ENCODE measurements around the gene FBXW5. TPM values are rescaled to one million over a fixed set of nuclear protein-coding genes. Genes with fewer than 3 reads are reported as not detected.
A peak's percentile ranks its signal among the peaks of the same experiment; 100 is the strongest.

FBXW5 gene
- total RNA-seq (2011; cell fraction: chromatin; rRNA removed; ENCODE audit: low replicate concordance): 30.2 and 159 TPM in 2 replicates
- total RNA-seq (2011; cell fraction: nucleolus; rRNA removed): 182 and 203 TPM in 2 replicates
- 58.6 and 70.2 TPM in 2 replicates for total RNA-seq (2011; cell fraction: nucleoplasm; rRNA removed)
- total RNA-seq (2014; rRNA removed): 128 and 144 TPM in 2 replicates
- total RNA-seq (2014; rRNA removed; fragmentation: Illumina TruSeq; extraction: Trizol): 3.2 and 6.1 TPM in 2 replicates
- total RNA-seq (2015; rRNA removed; fragmentation: Illumina TruSeq; extraction: Trizol): 37.0 and 40.6 TPM in 2 replicates
- total RNA-seq (2021): 99.7 and 103 TPM in 2 replicates
- 37.5 and 55.5 TPM in 2 replicates for polyA plus RNA-seq (2011; rRNA removed)
- 71.8 and 204 TPM in 2 replicates for polyA plus RNA-seq (2011; cell fraction: cytosol; rRNA removed)
- polyA plus RNA-seq (2011; cell fraction: nucleus; rRNA removed): 312 and 563 TPM in 2 replicates
- polyA plus RNA-seq (2012): 55.7 and 82.1 TPM in 2 replicates
- polyA plus RNA-seq (2014; fragmentation: Illumina TruSeq; extraction: Trizol): 10.8 and 36.2 TPM in 2 replicates
- 1 to 10 TPM in 1 of 2 experiments, under 1 TPM in 1; 0.21 to 1.2 TPM for polyA plus RNA-seq (2014; fragmentation: Nextera tagmentation; extraction: Ambion mirVana)
- 97.6 and 107 TPM in 2 replicates for polyA plus RNA-seq (2014; rRNA removed)
- polyA minus RNA-seq (2011; rRNA and poly(A)+ RNA removed): 13.6 and 27.8 TPM in 2 replicates
- polyA minus RNA-seq (2011; cell fraction: cytosol; rRNA and poly(A)+ RNA removed): 66.5 and 87.7 TPM in 2 replicates
- polyA minus RNA-seq (2011; cell fraction: nucleus; rRNA and poly(A)+ RNA removed): 82.3 and 93.4 TPM in 2 replicates
- percentile 70 among the genes with signal in this experiment for Bru-seq, nascent RNA
- BruChase-seq, experiment 1, labeled RNA remaining after a 2-hour chase: percentile 67 among the genes with signal in this experiment
- percentile 79 among the genes with signal in this experiment for BruChase-seq, experiment 2, labeled RNA remaining after a 6-hour chase
- long read RNA-seq, experiment 1, transcript FBXW5-206 (8 exons, 2,392 nt): minor isoform, 13 of 658 reads
- long read RNA-seq, experiment 1, transcript FBXW5-201 (9 exons, 2,274 nt): major isoform, 202 of 658 reads
- long read RNA-seq, experiment 1, partial matches to known transcripts: 265 of 658 reads
- long read RNA-seq, experiment 1, other reads (novel, unspliced or antisense): 177 of 658 reads
- long read RNA-seq, experiment 2, transcript FBXW5-201 (9 exons, 2,274 nt): major isoform, 25 of 115 reads
- long read RNA-seq, experiment 2, partial matches to known transcripts: 63 of 115 reads
- long read RNA-seq, experiment 2, other reads (novel, unspliced or antisense): 26 of 115 reads
- long read RNA-seq, experiment 3, transcript FBXW5-201 (9 exons, 2,274 nt): major isoform, 45 of 86 reads
- long read RNA-seq, experiment 3, partial matches to known transcripts: 22 of 86 reads
- long read RNA-seq, experiment 3, other reads (novel, unspliced or antisense): 18 of 86 reads

- peaks cover 37% of the 10 kb centered on the region; the same call in 2 of the 3 replicates for H3K36me3 ChIP-seq (ENCODE audit: control insufficient read depth, insufficient read depth, low read length)
- intact Hi-C loops (cut with micrococcal nuclease) (loop anchor here (2.0 to 5.0 kb wide), 4 partner anchors 48 to 157 kb away; partner anchors contain the start of genes ABCA2, PAXX and PHPT1), in situ Hi-C loops (cut with MboI) (loop anchor here (5.0 kb wide), 1 partner anchor 93 kb away; no protein-coding TSS in a partner anchor)
- no peaks in the 10 kb centered on the region for H4K20me1 ChIP-seq (replicated peaks; ENCODE audit: control insufficient read depth, insufficient read depth, low read length)
- POLR2A ChIA-PET: interaction anchor here (0.6 to 1.3 kb wide), 5 partner anchors 14 to 111 kb away, joined by 3 to 4 read pairs (median 4); no protein-coding TSS in a partner anchor
- H3K9me3 ChIP-seq (replicated peaks; ENCODE audit: control insufficient read depth, insufficient read depth, low read depth, low read length): no peaks in the 10 kb centered on the region
- peaks cover 24 to 93% of the 10 kb centered on the region in 2 experiments for H3K4me1 ChIP-seq (replicated peaks in 1 of 2; ENCODE audit: control insufficient read depth in 2 of 2, insufficient read depth in 2 of 2, low read length in 2 of 2)
- H3K9me1 ChIP-seq (ENCODE audit: control insufficient read depth, insufficient read depth, low read length): peaks cover 5% of the 10 kb centered on the region
- H3K4me2 ChIP-seq (ENCODE audit: insufficient read depth, low read length): peak within 1 kb of the TSS; percentile 88
- ATAC-seq (peak; percentile 78), DNase-seq (ENCODE audit: extremely low read depth in 1 of 4, low spot score in 3 of 4) (peak; percentile 96 to 99 (median 98)), FAIRE-seq (peak; percentile 93)
- peak within 1 kb of the TSS; percentile 97 for H2AFZ ChIP-seq (ENCODE audit: low read depth, low read length)
- H3K9ac ChIP-seq (ENCODE audit: insufficient read depth in 1 of 2, low read depth in 2 of 2, low read length in 2 of 2): peak within 1 kb of the TSS; percentile 90 to 98
- 2% methylated on average over 57 of the region's 74 CpGs for WGBS (ENCODE audit: insufficient coverage, low coverage, missing lambda C conversion rate)
- CTCF ChIA-PET (ENCODE audit: low intra/inter-chr PET ratio): interaction anchor here (0.6 kb wide), 1 partner anchor 233 kb away, joined by 4 read pairs; the partner anchor contains the start of gene DIPK1B
- H3K4me3 ChIP-seq: peak within 1 kb of the TSS; percentile 95
- peak within 1 kb of the TSS; percentile 91 for H3K27ac ChIP-seq (ENCODE audit: extremely low read depth, low read depth, low read length)
- TSS peak; percentile 78 for BruUV-seq (replicated peaks)
- H3K79me2 ChIP-seq (ENCODE audit: control insufficient read depth, insufficient read depth, low read length): peaks cover 26% of the 10 kb centered on the region
- no peaks in the 10 kb centered on the region for H3K27me3 ChIP-seq (ENCODE audit: control insufficient read depth in 2 of 2, insufficient read depth in 2 of 2, low read length in 2 of 2)
- TF ChIP-seq ETV5 (CRISPR knock-in tag; IDR thresholded peaks at IDR 0.05; ENCODE audit: low read depth) (peak; percentile 90), HOMEZ (CRISPR knock-in tag; IDR thresholded peaks at IDR 0.05) (no peak), POLR2G (IDR thresholded peaks at IDR 0.05; ENCODE audit: low read depth, low read length) (peak; percentile 66), HDAC2 (IDR thresholded peaks at IDR 0.05) (peak; percentile 59; the same call in 1 of the 2 replicates), BRF1 (IDR thresholded peaks at IDR 0.05; ENCODE audit: borderline replicate concordance, extremely low read depth, insufficient read length) (no peak), PHF8 (IDR thresholded peaks at IDR 0.05; ENCODE audit: borderline replicate concordance, low read length) (no peak), THRB (CRISPR knock-in tag; conservative IDR thresholded peaks at IDR 0.05) (peak; percentile 85; the same call in 1 of the 2 replicates), ARID3B (CRISPR knock-in tag; IDR thresholded peaks at IDR 0.05; ENCODE audit: borderline replicate concordance) (no peak)
Measured at GRCh38 chr9:136944519-136945332, at the start of gene FBXW5, which contains the start of gene C8G. Gene FBXW5, minus strand, starts transcription at chr9:136944738. Its CDS starts 655 bp downstream, at chr9:136944083. Gene C8G, plus strand, starts transcription at chr9:136945243. Its CDS starts 78 bp downstream, at chr9:136945321.

Data from K562 (cell line).